HepG2 (cell line): ENCODE measurements around the gene KLHL33. TPM values are rescaled to one million over a fixed set of nuclear protein-coding genes. Genes with fewer than 3 reads are reported as not detected.

Experiments
- ARHGAP35 ChIP-seq: sonication (generic); formaldehyde crosslinking; IDR thresholded peaks from 2 replicates; pipeline ENCODE4 v1.9.0; 2022; ENCODE audit warnings: mild to moderate bottlenecking, inconsistent platforms, moderate library complexity, missing genetic modification reagents, borderline replicate concordance
- ATF1 ChIP-seq: IDR thresholded peaks from 2 replicates; pipeline ENCODE4 v1.6.1; 2016; ENCODE audit warnings: mild to moderate bottlenecking, control low read depth
- GABPA ChIP-seq, 2 experiments: IDR thresholded peaks; 2 replicates each; pipeline ENCODE4 v1.6.1; 2011 to 2016; ENCODE audit warnings: low read depth in 2 of 2, low read length in 1 of 2, missing biosample characterization in 1 of 2, missing genetic modification characterization in 1 of 2
- HOXA9 ChIP-seq: sonication (generic); formaldehyde crosslinking; IDR thresholded peaks from 2 replicates; pipeline ENCODE4 v1.8.1; 2022; ENCODE audit warnings: missing genetic modification reagents, mild to moderate bottlenecking, moderate library complexity, borderline replicate concordance
- KLF6 ChIP-seq: IDR thresholded peaks from 2 replicates; pipeline ENCODE4 v1.8.0; 2016; ENCODE audit warnings: missing biosample characterization, missing genetic modification reagents
- MTF1 ChIP-seq: sonication (generic); formaldehyde crosslinking; IDR thresholded peaks from 2 replicates; pipeline ENCODE4 v1.5.0; 2020; ENCODE audit warnings: missing genetic modification reagents
- MYNN ChIP-seq: sonication (generic); formaldehyde crosslinking; IDR thresholded peaks from 2 replicates; pipeline ENCODE4 v1.4.0; 2020; ENCODE audit warnings: mild to moderate bottlenecking, low read depth, missing genetic modification reagents
- NFAT5 ChIP-seq: sonication (generic); formaldehyde crosslinking; IDR thresholded peaks from 2 replicates; pipeline ENCODE4 v1.4.0; 2020; ENCODE audit warnings: missing genetic modification reagents
- NR2C2 ChIP-seq: sonication (generic); formaldehyde crosslinking; IDR thresholded peaks from 2 replicates; pipeline ENCODE4 v1.4.0; 2020; ENCODE audit warnings: missing genetic modification reagents, mild to moderate bottlenecking, moderate library complexity, borderline replicate concordance
- PCBP2 ChIP-seq: fragments of 200-400 bp; formaldehyde crosslinking; optimal IDR thresholded peaks from 2 replicates; pipeline ENCODE3; 2018; ENCODE audit warnings: low read length, low read depth; ENCODE audit not compliant: poor library complexity, severe bottlenecking
- POGK ChIP-seq: sonication (generic); formaldehyde crosslinking; conservative IDR thresholded peaks from 2 replicates; pipeline ENCODE4 v1.8.0; 2022; ENCODE audit warnings: mild to moderate bottlenecking, moderate library complexity, missing genetic modification reagents
- SMAD3 ChIP-seq: sonication (generic); formaldehyde crosslinking; IDR thresholded peaks from 2 replicates; pipeline ENCODE4 v1.4.0; 2020; ENCODE audit warnings: missing genetic modification reagents
- TBX2 ChIP-seq: sonication (generic); formaldehyde crosslinking; IDR thresholded peaks from 2 replicates; pipeline ENCODE4 v1.5.0; 2020; ENCODE audit warnings: missing genetic modification reagents, mild to moderate bottlenecking, borderline replicate concordance
- TFAP4 ChIP-seq: sonication (generic); IDR thresholded peaks from 2 replicates; pipeline ENCODE4 v1.6.1; 2016; ENCODE audit warnings: low read depth, borderline replicate concordance
- TRAFD1 ChIP-seq: sonication (generic); formaldehyde crosslinking; IDR thresholded peaks from 2 replicates; pipeline ENCODE4 v1.5.1; 2020; ENCODE audit warnings: missing genetic modification reagents, mild to moderate bottlenecking, borderline replicate concordance
- ZBTB7A ChIP-seq: sonication (generic); formaldehyde crosslinking; IDR thresholded peaks from 2 replicates; pipeline ENCODE4 v1.8.0; 2022; ENCODE audit warnings: mild to moderate bottlenecking, missing genetic modification reagents
- ZNF136 ChIP-seq: sonication (generic); formaldehyde crosslinking; IDR thresholded peaks from 2 replicates; pipeline ENCODE4 v1.8.1; 2022; ENCODE audit warnings: low read depth, mild to moderate bottlenecking, moderate library complexity, missing genetic modification reagents
- ZNF607 ChIP-seq: sonication (generic); formaldehyde crosslinking; IDR thresholded peaks from 2 replicates; pipeline ENCODE4 v1.5.1; 2020; ENCODE audit warnings: missing genetic modification reagents, mild to moderate bottlenecking, borderline replicate concordance
- ZNF790 ChIP-seq: sonication (generic); formaldehyde crosslinking; IDR thresholded peaks from 2 replicates; pipeline ENCODE4 v1.8.0; 2022; ENCODE audit warnings: missing genetic modification reagents, mild to moderate bottlenecking, borderline replicate concordance
- polyA plus RNA-seq, 8 experiments: library from polyadenylated mRNA; depleted of rRNA in 3 of 8; stranded (reverse) in 7 of 8; unstranded in 1 of 8; fragments of >200 nt; fragmentation: Illumina TruSeq in 4 of 8; extraction: Trizol in 4 of 8; gene quantifications; 2 replicates each; pipeline versions ENCODE4 v1.2.1 to v1.2.3, GENCODE V29; 2011 to 2016; ENCODE audit warnings: low read depth in 4 of 8, missing spikeins in 1 of 8, mixed read lengths in 1 of 8; ENCODE audit not compliant: insufficient read depth in 1 of 8
- total RNA-seq, 5 experiments: library from RNA; depleted of rRNA; stranded (reverse); fragments of >200 nt; fragmentation: Illumina TruSeq; extraction: Trizol; gene quantifications; 2 replicates each; pipeline ENCODE4 v1.2.3, GENCODE V29; 2016; ENCODE audit warnings: low read depth in 1 of 5

The KLHL33 gene
- total and polyA plus RNA-seq, 2 of the 13 experiments (the other 11 are each of a cell fraction or from before 2014, with no cell fraction given), result not detected

GRCh38 chr14:20376071-20376588, 59.8 kb downstream of the KLHL33 start (continued):
- TF ChIP-seq ZNF136 (CRISPR knock-in tag), result 0 out of 2 replicates have a peak, but pooled peaks have one; percentile 72
- no peak for TF ChIP-seq ARHGAP35 (CRISPR knock-in tag)
- TF ChIP-seq SMAD3 (CRISPR knock-in tag), result no peak
- TF ChIP-seq ZBTB7A (CRISPR knock-in tag), result peak; percentile 72
- TF ChIP-seq NFAT5, result no peak
- TF ChIP-seq TRAFD1, result peak; percentile 49; the same call in 1 of the 2 replicates
- TF ChIP-seq TFAP4, result peak; percentile 31; the same call in 1 of the 2 replicates
- TF ChIP-seq KLF6 (CRISPR knock-in tag), result no peak
- 0 out of 2 replicates have a peak, but pooled peaks have one; percentile 33 for TF ChIP-seq POGK
- TF ChIP-seq PCBP2, result no peak
- 0 out of 2 replicates have a peak, but pooled peaks have one; percentile 35 for TF ChIP-seq ZNF607
- no peak for TF ChIP-seq HOXA9
- no peak for TF ChIP-seq MTF1 (CRISPR knock-in tag)
- no peak for TF ChIP-seq ZNF790
- TF ChIP-seq NR2C2 (CRISPR knock-in tag), result no peak
- TF ChIP-seq MYNN, result no peak
- no peak for TF ChIP-seq GABPA (IDR thresholded peaks at IDR 0.05; ENCODE audit: low read depth, low read length)
- peak; percentile 16; the same call in 1 of the 2 replicates for TF ChIP-seq GABPA (CRISPR knock-in tag; IDR thresholded peaks at IDR 0.05; ENCODE audit: low read depth)
- TF ChIP-seq TBX2, result peak; percentile 59
- no peak for TF ChIP-seq ATF1 (CRISPR knock-in tag)
